Pancreas (tissue), 10 donors: ENCODE data around the gene PHF21A. TPM values are rescaled to one million over a fixed set of nuclear protein-coding genes. Genes with fewer than 3 reads are reported as not detected.

ENCODE experiments used
- ATAC-seq, 4 donors: fragments of 200-7000 bp; cut with Tn5 transposase; one replicate each; pipeline versions ENCODE4 v1.8.0 to v1.9.1; 2020; ENCODE audit warnings: mild to moderate bottlenecking in 4 of 4, moderate library complexity in 4 of 4
- DNase-seq, 6 donors: peaks; one replicate each; pipeline ENCODE4 v3.0.0-alpha.2; 2020
- FAIRE-seq: peaks from 2 replicates; lab custom pipeline; 2012; peaks lifted over from hg19 to GRCh38; lab: Jason Lieb, UNC
- H3K27ac ChIP-seq, 4 donors: fragments of 200-600 bp; sonication (generic); 1 replicate in 3 of 4; 2 replicates in 1 of 4; pipeline versions ENCODE4 v1.5.0 to v1.8.0; 2020
- H3K27me3 ChIP-seq, 4 donors: fragments of 200-600 bp; one replicate each; pipeline ENCODE4 v1.8.0; 2021
- H3K36me3 ChIP-seq, 3 donors: fragments of 200-600 bp; sonication (generic) in 1 of 3; one replicate each; pipeline versions ENCODE4 v1.5.0 to v1.8.0; 2020 to 2021
- H3K4me1 ChIP-seq, 3 donors: fragments of 200-600 bp; one replicate each; pipeline ENCODE4 v1.8.0; 2021
- H3K4me3 ChIP-seq, 4 donors: fragments of 200-600 bp; sonication (generic) in 2 of 4; one replicate each; pipeline versions ENCODE4 v1.5.0 to v1.8.0; 2020 to 2021
- H3K9me3 ChIP-seq, 4 donors: fragments of 200-600 bp; one replicate each; pipeline ENCODE4 v1.8.0; 2021
- CTCF ChIP-seq, 4 donors: fragments of 200-600 bp; sonication (generic) in 3 of 4; IDR thresholded peaks; one replicate each; pipeline versions ENCODE4 v1.5.0 to v1.8.0; 2021; ENCODE audit warnings: antibody characterized with exemption in 4 of 4
- WGBS, 2 donors: extraction: QIAGEN DNeasy Blood & Tissue Kit; methylation state at CpG; one replicate each; pipeline ENCODE4 v1.1.7; 2013; 5-methylcytosine and 5-hydroxymethylcytosine counted together
- intact Hi-C, 3 donors: fragments of 100-400 bp; cut with DNase I; formaldehyde crosslinking; loops; one replicate each; pipeline versions ENCODE4 v1.11.1 to v1.14.2; 2022
- polyA plus RNA-seq, 2 donors: library from polyadenylated mRNA; stranded (reverse); fragments of 200-250 nt; gene quantifications; one replicate each; pipeline ENCODE4 v1.2.3, GENCODE V29; 2013
- total RNA-seq, 6 donors: library from RNA; stranded (reverse); fragmentation: NEBNext Ultra II Directional in 4 of 6; extraction: Animal tissue kit (Norgen Biotek cat#: 25700) in 4 of 6; gene quantifications; one replicate each; pipeline versions ENCODE4 v1.2.1 to v1.2.4, GENCODE V29; 2021 to 2023
- donor health status: healthy with polysubstance abuse.
- donor health status: DM: no; HTN: no; CAD: no; lungs with moderate emphysema.
- donor health status: DM: no; HTN: no; CAD: no.
- donor health status: control.
- donor health status: control.
- donor health status: Bipolar disorder and iron deficiency.
- donor health status: DM: yes; HTN: yes; CAD: no.
- donor health status: DM: no; HTN: no; CAD: no.
- donor health status: DM: no; HTN: no; CAD: no.
- donor health status: DM: yes; HTN: yes; CAD: no.

PHF21A gene
- total and polyA plus RNA-seq, 8 donors, result 11.4 to 30.3 (median 14.4) TPM

GRCh38 chr11:46114378-46114777 lies 6.9 kb downstream of the PHF21A start:
- Histone ChIP-seq H3K4me1 (peaks cover 6 to 47% (median 18%) of the 10 kb centered on the region in 3 donors), H3K27ac (no peak overlapping the region), H3K9me3 (no peaks in the 10 kb centered on the region), H3K36me3 (no peaks in the 10 kb centered on the region), H3K27me3 (no peaks in the 10 kb centered on the region), H3K4me3 (no peak overlapping the region)
- WGBS, 2 donors, result 51% methylated on average over 4 of the region's 4 CpGs
- ATAC-seq, result no peak
- intact Hi-C loops, result no loop called here
- no peak for TF ChIP-seq CTCF (IDR thresholded peaks at IDR 0.05)
- FAIRE-seq, result no peak
- DNase-seq, result no peak

- WGBS, 2 donors, result 70 to 74% methylated on average over 9 of the region's 9 CpGs
- FAIRE-seq, result peak; percentile 75
- TF ChIP-seq CTCF (IDR thresholded peaks at IDR 0.05), result no peak
- Histone ChIP-seq H3K9me3 (no peaks in the 10 kb centered on the region), H3K4me3 (peak overlapping the region in 1 of 4 donors; percentile 2), H3K36me3 (no peaks in the 10 kb centered on the region), H3K4me1 (peaks cover 6 to 37% (median 15%) of the 10 kb centered on the region in 3 donors), H3K27me3 (no peaks in the 10 kb centered on the region), H3K27ac (no peak overlapping the region)
- intact Hi-C loops, result no loop called here
- DNase-seq, result peak in 3 of 6 donors; percentile 28 to 34 (median 31)
- ATAC-seq, result peak; percentile 93 to 99 (median 96)
Measured at GRCh38 chr11:46112961-46113607, 8.2 kb downstream of the PHF21A start.

GRCh38 chr11:46108751-46109150 lies 12.5 kb downstream of the PHF21A start:
- FAIRE-seq (no peak), ATAC-seq (no peak), DNase-seq (no peak)
- no peak overlapping the region for H3K4me3 ChIP-seq
- no peaks in the 10 kb centered on the region for H3K9me3 ChIP-seq
- H3K27ac ChIP-seq, result no peak overlapping the region
- peaks cover 6 to 8% (median 7%) of the 10 kb centered on the region in 3 donors for H3K4me1 ChIP-seq
- no peaks in the 10 kb centered on the region for H3K36me3 ChIP-seq
- WGBS, 2 donors, result 93 to 96% methylated on average over 2 of the region's 2 CpGs
- intact Hi-C loops, result no loop called here
- no peaks in the 10 kb centered on the region for H3K27me3 ChIP-seq
- no peak for TF ChIP-seq CTCF (IDR thresholded peaks at IDR 0.05)

GRCh38 chr11:46107780-46108179 lies 13.5 kb downstream of the PHF21A start:
- no peak for TF ChIP-seq CTCF (IDR thresholded peaks at IDR 0.05)
- Histone ChIP-seq H3K4me3 (no peak overlapping the region), H3K4me1 (peaks cover 4 to 7% (median 5%) of the 10 kb centered on the region in 3 donors), H3K27me3 (no peaks in the 10 kb centered on the region), H3K9me3 (no peaks in the 10 kb centered on the region), H3K27ac (no peak overlapping the region), H3K36me3 (no peaks in the 10 kb centered on the region)
- FAIRE-seq, result no peak
- 74 to 77% methylated on average over 2 of the region's 2 CpGs for WGBS, 2 donors
- DNase-seq, result no peak
- intact Hi-C loops, result no loop called here
- no peak for ATAC-seq

GRCh38 chr11:46107408-46107718 lies 13.9 kb downstream of the PHF21A start:
- TF ChIP-seq CTCF (IDR thresholded peaks at IDR 0.05), result no peak
- Histone ChIP-seq H3K4me3 (no peak overlapping the region), H3K27me3 (no peaks in the 10 kb centered on the region), H3K36me3 (no peaks in the 10 kb centered on the region), H3K4me1 (peaks cover under 1 to 4% (median 4%) of the 10 kb centered on the region in 3 donors), H3K9me3 (no peaks in the 10 kb centered on the region), H3K27ac (no peak overlapping the region)
- intact Hi-C loops, result no loop called here
- DNase-seq, result no peak
- 79 to 84% methylated on average over 4 of the region's 4 CpGs for WGBS, 2 donors
- ATAC-seq, result no peak
- no peak for FAIRE-seq
